Measurements from ENCODE around the gene GRIK4.
A peak's percentile ranks its signal among the peaks of the same experiment; 100 is the strongest.

GRIK4 gene

GRCh38 chr11:120511116-120511819 is at the start of gene GRIK4:
TSS of gene GRIK4 (plus strand) at chr11:120511748. CDS start at chr11:120660319, 148,571 bp downstream.
- H3K27me3 ChIP-seq (ENCODE audit: control insufficient read depth in 1 of 2, insufficient read depth in 2 of 2, low read length in 2 of 2) = peaks cover 5 to 19% of the 10 kb centered on the region in 2 donors
- H3K27ac ChIP-seq (ENCODE audit: low read depth, low read length) = no peak within 1 kb of the TSS

GRCh38 chr11:120462825-120463224 is 48.7 kb upstream of the GRIK4 start:
- Histone ChIP-seq H3K36me3 (ENCODE audit: insufficient read depth, low read length) (peaks cover 68% of the 10 kb centered on the region), H3K9me3 (ENCODE audit: low read length) (no peaks in the 10 kb centered on the region), H3K4me3 (ENCODE audit: low read depth in 1 of 2, low read length in 2 of 2) (no peak overlapping the region), H3K27me3 (ENCODE audit: control insufficient read depth in 1 of 2, insufficient read depth in 2 of 2, low read length in 2 of 2) (no peaks in the 10 kb centered on the region), H3K4me1 (ENCODE audit: insufficient read depth, low read length) (no peaks in the 10 kb centered on the region), H3K9ac (ENCODE audit: low read length) (no peak overlapping the region), H3K27ac (ENCODE audit: low read depth, low read length) (no peak overlapping the region)

More at GRCh38 chr11:120511116-120511819, at the start of gene GRIK4:
- no peaks in the 10 kb centered on the region for H3K36me3 ChIP-seq (ENCODE audit: insufficient read depth, low read length)
- H3K9ac ChIP-seq (ENCODE audit: low read length) = no peak within 1 kb of the TSS
- H3K4me3 ChIP-seq (ENCODE audit: low read depth in 1 of 2, low read length in 2 of 2) = peak within 1 kb of the TSS in 1 of 2 donors; percentile 57
- H3K9me3 ChIP-seq (ENCODE audit: low read length) = no peaks in the 10 kb centered on the region
- no peaks in the 10 kb centered on the region for H3K4me1 ChIP-seq (ENCODE audit: insufficient read depth, low read length)

GRCh38 chr11:120465921-120466534 is 45.5 kb upstream of the GRIK4 start:
- H3K4me3 ChIP-seq (ENCODE audit: low read depth in 1 of 2, low read length in 2 of 2) = no peak overlapping the region
- H3K4me1 ChIP-seq (ENCODE audit: insufficient read depth, low read length) = no peaks in the 10 kb centered on the region
- peaks cover 71% of the 10 kb centered on the region for H3K36me3 ChIP-seq (ENCODE audit: insufficient read depth, low read length)
- H3K9me3 ChIP-seq (ENCODE audit: low read length) = no peaks in the 10 kb centered on the region
- H3K9ac ChIP-seq (ENCODE audit: low read length) = no peak overlapping the region
- no peaks in the 10 kb centered on the region for H3K27me3 ChIP-seq (ENCODE audit: control insufficient read depth in 1 of 2, insufficient read depth in 2 of 2, low read length in 2 of 2)
- no peak overlapping the region for H3K27ac ChIP-seq (ENCODE audit: low read depth, low read length)

GRCh38 chr11:120467627-120468026 is 43.9 kb upstream of the GRIK4 start:
- Histone ChIP-seq H3K27ac (ENCODE audit: low read depth, low read length) (no peak overlapping the region), H3K4me1 (ENCODE audit: insufficient read depth, low read length) (no peaks in the 10 kb centered on the region), H3K36me3 (ENCODE audit: insufficient read depth, low read length) (peaks cover 63% of the 10 kb centered on the region), H3K4me3 (ENCODE audit: low read depth in 1 of 2, low read length in 2 of 2) (no peak overlapping the region), H3K9me3 (ENCODE audit: low read length) (no peaks in the 10 kb centered on the region), H3K9ac (ENCODE audit: low read length) (no peak overlapping the region), H3K27me3 (ENCODE audit: control insufficient read depth in 1 of 2, insufficient read depth in 2 of 2, low read length in 2 of 2) (no peaks in the 10 kb centered on the region)

- Histone ChIP-seq H3K9ac (ENCODE audit: low read length) (no peak overlapping the region), H3K27ac (ENCODE audit: low read depth, low read length) (no peak overlapping the region), H3K36me3 (ENCODE audit: insufficient read depth, low read length) (peaks cover 46% of the 10 kb centered on the region)
Observed at GRCh38 chr11:120471131-120471530, 40.4 kb upstream of the GRIK4 start.

GRCh38 chr11:120471994-120472393 is 39.6 kb upstream of the GRIK4 start:
- H3K27me3 ChIP-seq (ENCODE audit: control insufficient read depth in 1 of 2, insufficient read depth in 2 of 2, low read length in 2 of 2) = no peaks in the 10 kb centered on the region
- no peaks in the 10 kb centered on the region for H3K9me3 ChIP-seq (ENCODE audit: low read length)
- H3K4me1 ChIP-seq (ENCODE audit: insufficient read depth, low read length) = no peaks in the 10 kb centered on the region
- no peak overlapping the region for H3K27ac ChIP-seq (ENCODE audit: low read depth, low read length)
- no peak overlapping the region for H3K9ac ChIP-seq (ENCODE audit: low read length)
- no peak overlapping the region for H3K4me3 ChIP-seq (ENCODE audit: low read depth in 1 of 2, low read length in 2 of 2)
- H3K36me3 ChIP-seq (ENCODE audit: insufficient read depth, low read length) = peaks cover 44% of the 10 kb centered on the region

More at GRCh38 chr11:120471131-120471530, 40.4 kb upstream of the GRIK4 start:
- H3K9me3 ChIP-seq (ENCODE audit: low read length) = no peaks in the 10 kb centered on the region
- H3K4me3 ChIP-seq (ENCODE audit: low read depth in 1 of 2, low read length in 2 of 2) = no peak overlapping the region
- no peaks in the 10 kb centered on the region for H3K4me1 ChIP-seq (ENCODE audit: insufficient read depth, low read length)
- no peaks in the 10 kb centered on the region for H3K27me3 ChIP-seq (ENCODE audit: control insufficient read depth in 1 of 2, insufficient read depth in 2 of 2, low read length in 2 of 2)

- Histone ChIP-seq H3K27me3 (ENCODE audit: control insufficient read depth in 1 of 2, insufficient read depth in 2 of 2, low read length in 2 of 2) (no peaks in the 10 kb centered on the region), H3K4me3 (ENCODE audit: low read depth in 1 of 2, low read length in 2 of 2) (no peak overlapping the region), H3K9ac (ENCODE audit: low read length) (no peak overlapping the region), H3K36me3 (ENCODE audit: insufficient read depth, low read length) (peaks cover 46% of the 10 kb centered on the region), H3K9me3 (ENCODE audit: low read length) (no peaks in the 10 kb centered on the region), H3K4me1 (ENCODE audit: insufficient read depth, low read length) (no peaks in the 10 kb centered on the region), H3K27ac (ENCODE audit: low read depth, low read length) (no peak overlapping the region)
Observed at GRCh38 chr11:120473503-120473902, 38.0 kb upstream of the GRIK4 start.

- Histone ChIP-seq H3K36me3 (ENCODE audit: insufficient read depth, low read length) (peaks cover 59% of the 10 kb centered on the region), H3K4me1 (ENCODE audit: insufficient read depth, low read length) (no peaks in the 10 kb centered on the region), H3K27ac (ENCODE audit: low read depth, low read length) (no peak overlapping the region), H3K27me3 (ENCODE audit: control insufficient read depth in 1 of 2, insufficient read depth in 2 of 2, low read length in 2 of 2) (no peaks in the 10 kb centered on the region), H3K9ac (ENCODE audit: low read length) (no peak overlapping the region), H3K9me3 (ENCODE audit: low read length) (no peaks in the 10 kb centered on the region), H3K4me3 (ENCODE audit: low read depth in 1 of 2, low read length in 2 of 2) (no peak overlapping the region)
Observed at GRCh38 chr11:120482149-120482548, 29.4 kb upstream of the GRIK4 start.

- Histone ChIP-seq H3K9me3 (ENCODE audit: low read length) (no peaks in the 10 kb centered on the region), H3K27ac (ENCODE audit: low read depth, low read length) (no peak overlapping the region), H3K36me3 (ENCODE audit: insufficient read depth, low read length) (peaks cover 44% of the 10 kb centered on the region), H3K27me3 (ENCODE audit: control insufficient read depth in 1 of 2, insufficient read depth in 2 of 2, low read length in 2 of 2) (no peaks in the 10 kb centered on the region), H3K4me3 (ENCODE audit: low read depth in 1 of 2, low read length in 2 of 2) (no peak overlapping the region), H3K4me1 (ENCODE audit: insufficient read depth, low read length) (no peaks in the 10 kb centered on the region), H3K9ac (ENCODE audit: low read length) (no peak overlapping the region)
Observed at GRCh38 chr11:120484722-120485121, 26.8 kb upstream of the GRIK4 start.

GRCh38 chr11:120486138-120486537 is 25.4 kb upstream of the GRIK4 start:
- peaks cover 30% of the 10 kb centered on the region for H3K36me3 ChIP-seq (ENCODE audit: insufficient read depth, low read length)
- H3K27ac ChIP-seq (ENCODE audit: low read depth, low read length) = no peak overlapping the region
- H3K9me3 ChIP-seq (ENCODE audit: low read length) = no peaks in the 10 kb centered on the region
- H3K4me3 ChIP-seq (ENCODE audit: low read depth in 1 of 2, low read length in 2 of 2) = no peak overlapping the region
- H3K9ac ChIP-seq (ENCODE audit: low read length) = no peak overlapping the region
- H3K4me1 ChIP-seq (ENCODE audit: insufficient read depth, low read length) = no peaks in the 10 kb centered on the region
- no peaks in the 10 kb centered on the region for H3K27me3 ChIP-seq (ENCODE audit: control insufficient read depth in 1 of 2, insufficient read depth in 2 of 2, low read length in 2 of 2)

GRCh38 chr11:120489799-120490198 is 21.7 kb upstream of the GRIK4 start:
- Histone ChIP-seq H3K4me1 (ENCODE audit: insufficient read depth, low read length) (no peaks in the 10 kb centered on the region), H3K9ac (ENCODE audit: low read length) (no peak overlapping the region), H3K27me3 (ENCODE audit: control insufficient read depth in 1 of 2, insufficient read depth in 2 of 2, low read length in 2 of 2) (no peaks in the 10 kb centered on the region), H3K4me3 (ENCODE audit: low read depth in 1 of 2, low read length in 2 of 2) (no peak overlapping the region), H3K27ac (ENCODE audit: low read depth, low read length) (no peak overlapping the region), H3K9me3 (ENCODE audit: low read length) (no peaks in the 10 kb centered on the region), H3K36me3 (ENCODE audit: insufficient read depth, low read length) (peaks cover 22% of the 10 kb centered on the region)

- Histone ChIP-seq H3K9ac (ENCODE audit: low read length) (no peak overlapping the region), H3K36me3 (ENCODE audit: insufficient read depth, low read length) (peaks cover under 1% of the 10 kb centered on the region), H3K9me3 (ENCODE audit: low read length) (no peaks in the 10 kb centered on the region), H3K4me1 (ENCODE audit: insufficient read depth, low read length) (no peaks in the 10 kb centered on the region), H3K27me3 (ENCODE audit: control insufficient read depth in 1 of 2, insufficient read depth in 2 of 2, low read length in 2 of 2) (no peaks in the 10 kb centered on the region), H3K4me3 (ENCODE audit: low read depth in 1 of 2, low read length in 2 of 2) (no peak overlapping the region), H3K27ac (ENCODE audit: low read depth, low read length) (no peak overlapping the region)
Observed at GRCh38 chr11:120492486-120492885, 19.1 kb upstream of the GRIK4 start.
